Stomach smooth muscle (tissue), 2 donors: Measurements from ENCODE around the gene GLIPR1.
A peak's percentile ranks its signal among the peaks of the same experiment; 100 is the strongest.
"Not testable (repeated sequence)": the region's sequence is repeated elsewhere in the genome, so short reads cannot be mapped to it uniquely, and the experiment has no call there.

Source experiments
- H3K27ac ChIP-seq: one replicate; pipeline ENCODE4 v1.7.0; 2013; ENCODE audit warnings: mild to moderate bottlenecking, low read length, inconsistent platforms
- H3K27me3 ChIP-seq, 2 donors: one replicate each; pipeline ENCODE4 v1.7.0; 2013; ENCODE audit warnings: low read length in 2 of 2; ENCODE audit not compliant: insufficient read depth in 2 of 2, control insufficient read depth in 1 of 2
- H3K36me3 ChIP-seq, 2 donors: one replicate each; pipeline ENCODE4 v1.7.0; 2013; ENCODE audit warnings: low read length in 2 of 2; ENCODE audit not compliant: control insufficient read depth in 2 of 2, insufficient read depth in 2 of 2
- H3K4me1 ChIP-seq: one replicate; pipeline ENCODE4 v1.7.0; 2013; ENCODE audit warnings: low read length; ENCODE audit not compliant: control insufficient read depth, insufficient read depth
- H3K4me3 ChIP-seq, 2 donors: one replicate each; pipeline ENCODE4 v1.7.0; 2013; ENCODE audit warnings: low read length in 2 of 2
- H3K9ac ChIP-seq, 2 donors: one replicate each; pipeline ENCODE4 v1.7.0; 2013; ENCODE audit warnings: low read length in 2 of 2, mild to moderate bottlenecking in 1 of 2
- H3K9me3 ChIP-seq, 2 donors: one replicate each; pipeline ENCODE4 v1.7.0; 2013; ENCODE audit warnings: low read length in 2 of 2; ENCODE audit not compliant: control insufficient read depth in 2 of 2
- donor health status: healthy.
- donor health status: Pancreatic carcinoma.

GLIPR1 gene

DNA sequence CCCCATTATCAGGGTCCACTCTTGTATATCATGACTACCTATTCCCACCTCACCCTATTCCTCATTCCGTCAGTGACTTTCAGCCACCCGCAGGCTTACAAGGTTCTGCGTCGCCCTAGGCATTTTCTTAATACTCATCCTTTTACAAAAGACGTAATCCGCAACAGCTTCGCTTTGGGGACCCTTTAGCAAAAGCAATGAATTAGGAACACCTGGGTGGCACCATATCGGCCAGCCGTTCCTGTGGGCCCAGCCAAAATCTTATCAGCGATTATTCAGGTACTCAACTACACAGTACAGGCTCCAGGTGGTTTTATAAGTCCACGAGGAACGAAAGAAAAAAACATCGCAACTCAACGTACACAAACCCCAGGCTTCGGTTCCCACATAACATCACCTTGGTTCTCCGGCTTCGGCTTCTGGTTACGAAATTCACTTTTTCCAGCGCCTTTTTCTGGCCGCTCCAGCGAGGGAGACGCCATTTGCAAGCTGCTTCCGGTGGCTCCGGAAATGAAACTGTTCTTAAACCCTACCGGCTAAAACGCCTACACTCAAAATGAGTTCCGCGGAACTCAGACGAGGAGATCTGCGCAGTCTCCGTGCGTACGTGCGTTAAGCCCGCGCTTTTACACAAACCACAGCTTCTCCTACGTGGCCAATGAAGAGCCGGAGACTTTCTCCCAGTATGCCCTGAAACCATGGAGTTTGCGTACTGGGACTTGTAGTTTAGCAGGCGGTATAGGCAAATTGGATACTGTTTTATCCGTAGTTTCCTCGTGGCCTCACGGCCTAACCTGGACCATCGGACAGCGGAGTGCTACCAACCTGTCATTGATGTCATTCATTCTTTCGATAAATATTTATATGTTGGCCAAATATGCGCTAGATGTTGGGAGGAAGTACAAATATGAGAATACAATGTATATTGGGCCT, 30.8 kb downstream of the GLIPR1 start, which contains the start of gene KRR1:
KRR1 (minus strand) TSS at position 494 of the 933 bp plus-strand sequence; CDS start at position 482, 12 bp downstream.
- H3K9ac ChIP-seq = peak within 1 kb of the TSS; percentile 91 to 94
- peaks cover 11% of the 10 kb centered on the region for H3K4me1 ChIP-seq
- no peaks in the 10 kb centered on the region for H3K9me3 ChIP-seq
- H3K27me3 ChIP-seq = no peaks in the 10 kb centered on the region
- H3K27ac ChIP-seq = peak within 1 kb of the TSS; percentile 72
- H3K36me3 ChIP-seq = peaks cover 2 to 3% of the 10 kb centered on the region in 2 donors
- H3K4me3 ChIP-seq = peak within 1 kb of the TSS; percentile 96 to 100

DNA sequence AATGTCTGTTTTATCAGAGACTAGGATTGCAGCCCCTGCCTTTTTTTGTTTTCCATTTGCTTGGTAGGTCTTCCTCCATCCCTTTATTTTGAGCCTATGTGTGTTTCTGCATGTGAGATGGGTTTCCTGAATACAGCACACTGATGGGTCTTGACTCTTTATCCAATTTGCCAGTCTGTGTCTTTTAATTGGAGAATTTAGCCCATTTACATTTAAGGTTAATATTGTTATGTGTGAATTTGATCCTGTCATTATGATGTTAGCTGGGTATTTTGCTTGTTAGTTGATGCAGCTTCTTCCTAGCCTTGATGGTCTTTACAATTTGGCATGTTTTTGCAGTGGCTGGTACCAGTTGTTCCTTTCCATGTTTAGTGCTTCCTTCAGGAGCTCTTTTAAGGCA, 40.7 kb downstream of the GLIPR1 start:
- H3K27ac ChIP-seq, H3K4me1 ChIP-seq, H3K9ac ChIP-seq, H3K36me3 ChIP-seq, H3K27me3 ChIP-seq, H3K4me3 ChIP-seq, H3K9me3 ChIP-seq: not testable (repeated sequence)

DNA sequence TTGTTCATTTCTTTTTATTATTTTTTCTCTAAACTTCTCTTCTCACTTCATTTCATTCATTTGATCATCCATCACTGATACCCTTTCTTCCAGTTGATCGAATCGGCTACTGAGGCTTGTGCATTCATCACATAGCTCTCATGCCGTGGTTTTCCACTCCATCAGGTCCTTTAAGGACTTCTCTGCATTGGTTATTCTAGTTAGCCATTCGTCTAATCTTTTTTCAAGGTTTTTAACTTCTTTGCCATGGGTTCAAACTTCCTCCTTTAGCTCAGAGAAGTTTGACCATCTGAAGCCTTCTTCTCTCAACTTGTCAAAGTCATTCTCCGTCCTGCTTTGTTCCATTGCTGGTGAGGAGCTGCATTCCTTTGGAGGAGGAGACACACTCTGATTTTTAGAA, 41.6 kb downstream of the GLIPR1 start:
- not testable (repeated sequence) for H3K9me3 ChIP-seq, H3K9ac ChIP-seq, H3K4me1 ChIP-seq, H3K36me3 ChIP-seq, H3K4me3 ChIP-seq, H3K27me3 ChIP-seq, H3K27ac ChIP-seq

DNA sequence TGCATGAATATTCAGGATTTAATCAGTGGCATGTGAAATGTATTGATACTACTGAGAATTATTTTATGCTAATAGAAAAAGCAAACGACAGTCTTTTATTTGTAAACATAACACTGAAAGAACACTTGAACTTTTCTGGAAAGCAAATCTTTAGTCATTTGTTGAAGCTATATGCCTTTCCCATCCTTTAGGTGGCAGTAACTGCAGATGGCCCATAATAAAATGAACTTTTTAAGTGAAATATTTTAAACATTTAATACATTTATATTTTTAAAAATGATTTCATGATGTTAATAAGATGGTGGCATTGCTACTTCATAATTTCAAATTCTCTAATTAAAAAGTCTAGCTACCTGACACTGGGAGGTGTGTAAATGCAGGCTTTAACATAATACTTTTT, 44.7 kb downstream of the GLIPR1 start:
- no peaks in the 10 kb centered on the region for H3K36me3 ChIP-seq
- H3K27me3 ChIP-seq = no peaks in the 10 kb centered on the region
- no peak overlapping the region for H3K9ac ChIP-seq
- H3K4me1 ChIP-seq = no peaks in the 10 kb centered on the region
- H3K9me3 ChIP-seq = no peaks in the 10 kb centered on the region
- no peak overlapping the region for H3K4me3 ChIP-seq
- H3K27ac ChIP-seq = no peak overlapping the region

DNA sequence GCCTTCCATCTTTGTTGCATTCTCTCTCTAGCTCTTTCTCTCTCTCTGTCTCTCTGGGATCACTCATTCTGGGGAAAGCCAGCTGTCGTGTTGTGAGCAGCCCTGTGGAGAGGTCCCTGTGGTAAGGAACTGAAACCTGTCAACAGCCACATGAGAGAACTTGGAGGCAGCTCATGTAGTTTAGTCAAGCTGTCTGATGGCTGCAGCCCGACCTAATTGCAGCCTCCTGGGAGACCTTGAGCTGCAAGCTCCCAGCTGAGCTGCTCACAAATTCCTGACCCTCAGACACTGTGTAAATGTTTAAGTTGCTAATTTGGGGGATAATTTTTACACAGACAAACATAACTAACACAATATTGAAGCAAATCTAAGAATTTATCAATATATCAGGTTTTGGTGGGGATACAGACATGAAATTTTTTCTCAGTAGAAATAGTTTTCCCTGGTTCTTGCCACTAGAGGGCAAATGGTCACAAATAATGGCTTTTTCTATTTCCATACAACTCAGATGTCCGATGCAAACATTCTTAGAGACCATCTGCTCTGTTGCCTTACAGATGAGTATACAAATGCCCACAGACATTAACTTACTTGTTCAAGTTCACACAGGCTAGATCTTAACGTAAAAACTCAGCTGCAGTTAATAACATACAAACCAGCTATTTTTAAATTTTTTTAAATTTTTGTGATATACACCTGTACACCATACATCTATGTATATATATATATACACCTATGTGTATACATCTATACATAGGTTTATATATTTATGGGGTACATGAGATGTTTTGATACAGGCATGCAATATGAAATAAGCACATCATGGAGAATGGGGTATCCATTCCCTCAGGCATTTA, 46.3 kb downstream of the GLIPR1 start:
- no peaks in the 10 kb centered on the region for H3K4me1 ChIP-seq
- H3K9ac ChIP-seq = no peak overlapping the region
- no peak overlapping the region for H3K27ac ChIP-seq
- no peaks in the 10 kb centered on the region for H3K27me3 ChIP-seq
- no peaks in the 10 kb centered on the region for H3K36me3 ChIP-seq
- no peaks in the 10 kb centered on the region for H3K9me3 ChIP-seq
- H3K4me3 ChIP-seq = no peak overlapping the region

DNA sequence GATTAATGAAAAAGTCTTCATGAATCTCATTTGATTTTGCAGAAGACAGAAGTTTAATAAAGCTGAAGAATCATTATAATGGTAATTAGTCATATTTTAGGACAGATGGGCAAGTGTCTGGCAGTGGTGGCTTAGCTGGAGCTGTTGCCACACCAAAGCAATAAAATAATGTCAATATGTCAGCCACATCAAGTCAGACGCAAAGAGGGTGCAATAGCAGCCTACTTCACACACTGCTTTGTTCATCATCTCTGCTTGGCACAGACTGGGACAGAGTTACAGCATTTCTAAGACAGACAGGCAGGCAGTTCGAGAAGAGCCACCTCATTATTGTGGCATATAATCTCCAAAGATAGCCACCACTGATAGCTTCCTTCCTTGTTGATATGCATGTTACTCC, 47.7 kb downstream of the GLIPR1 start:
- no peak overlapping the region for H3K9ac ChIP-seq

DNA sequence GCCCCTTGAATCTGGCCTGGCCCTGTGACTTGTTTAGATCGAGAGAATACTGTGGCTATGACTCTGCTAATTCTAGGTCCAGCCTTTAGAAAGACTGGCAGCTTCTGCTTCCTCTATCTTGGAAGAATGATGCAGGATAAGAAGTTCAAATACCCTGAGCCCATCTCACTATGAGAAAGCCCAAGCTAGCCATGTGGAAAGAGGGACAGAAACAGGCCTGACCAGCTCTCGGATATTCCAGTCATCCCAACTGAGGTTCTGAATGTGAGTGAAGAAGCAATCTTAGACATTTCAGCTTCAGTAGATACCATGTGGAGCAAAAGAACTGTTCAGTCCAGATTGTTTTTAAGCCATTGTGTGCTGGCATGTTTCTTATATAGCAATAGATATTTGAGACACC, 48.1 kb downstream of the GLIPR1 start:
- Histone ChIP-seq H3K9me3 (no peaks in the 10 kb centered on the region), H3K27me3 (no peaks in the 10 kb centered on the region), H3K4me3 (no peak overlapping the region), H3K9ac (no peak overlapping the region), H3K4me1 (no peaks in the 10 kb centered on the region), H3K27ac (no peak overlapping the region), H3K36me3 (no peaks in the 10 kb centered on the region)

More for the DNA sequence above, 47.7 kb downstream of the GLIPR1 start:
- Histone ChIP-seq H3K27ac (no peak overlapping the region), H3K27me3 (no peaks in the 10 kb centered on the region), H3K36me3 (no peaks in the 10 kb centered on the region), H3K4me1 (no peaks in the 10 kb centered on the region), H3K9me3 (no peaks in the 10 kb centered on the region), H3K4me3 (no peak overlapping the region)

DNA sequence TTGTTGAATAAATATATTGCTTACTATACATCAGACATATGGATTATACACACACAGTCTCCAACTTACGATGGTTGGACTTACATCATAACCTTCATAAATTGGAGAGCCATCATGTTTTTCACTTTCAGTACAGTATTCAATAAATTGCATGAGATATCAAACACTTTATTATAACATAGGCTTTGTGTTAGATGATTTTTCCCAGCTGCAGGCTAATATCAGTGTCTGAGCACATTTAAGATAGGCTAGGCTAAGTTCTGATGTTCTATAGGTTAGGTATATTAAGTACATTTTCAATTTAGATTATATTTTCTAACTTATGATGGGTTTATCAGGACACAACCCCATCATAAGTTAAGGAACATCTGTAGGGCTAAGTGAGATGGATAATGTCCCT, 48.8 kb downstream of the GLIPR1 start:
- no peaks in the 10 kb centered on the region for H3K27me3 ChIP-seq
- H3K27ac ChIP-seq = no peak overlapping the region
- H3K4me3 ChIP-seq = no peak overlapping the region
- H3K9ac ChIP-seq = no peak overlapping the region
- no peaks in the 10 kb centered on the region for H3K9me3 ChIP-seq
- no peaks in the 10 kb centered on the region for H3K4me1 ChIP-seq
- no peaks in the 10 kb centered on the region for H3K36me3 ChIP-seq

DNA sequence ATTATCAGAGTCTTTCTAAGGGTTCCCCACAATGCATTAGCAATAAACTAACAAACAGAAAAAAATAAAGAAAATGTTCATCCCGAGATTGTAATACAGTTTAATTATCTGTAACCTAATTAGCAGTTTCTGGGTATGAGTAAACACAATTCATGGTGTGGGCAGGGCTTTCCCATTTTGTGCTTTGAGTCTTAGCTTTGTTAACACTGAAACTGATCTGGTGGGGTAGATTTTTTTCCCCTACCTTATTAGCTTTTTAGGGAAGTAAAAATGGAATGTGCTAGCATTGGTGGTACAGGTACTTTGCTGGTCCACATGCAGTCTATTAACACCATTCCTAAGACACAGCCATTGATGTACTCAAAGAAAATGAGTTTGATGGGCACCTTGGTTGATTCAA, 49.3 kb downstream of the GLIPR1 start:
- H3K27ac ChIP-seq = no peak overlapping the region
- no peaks in the 10 kb centered on the region for H3K27me3 ChIP-seq
- H3K36me3 ChIP-seq = no peaks in the 10 kb centered on the region
- no peaks in the 10 kb centered on the region for H3K9me3 ChIP-seq
- H3K4me3 ChIP-seq = no peak overlapping the region
- no peak overlapping the region for H3K9ac ChIP-seq
- H3K4me1 ChIP-seq = no peaks in the 10 kb centered on the region

DNA sequence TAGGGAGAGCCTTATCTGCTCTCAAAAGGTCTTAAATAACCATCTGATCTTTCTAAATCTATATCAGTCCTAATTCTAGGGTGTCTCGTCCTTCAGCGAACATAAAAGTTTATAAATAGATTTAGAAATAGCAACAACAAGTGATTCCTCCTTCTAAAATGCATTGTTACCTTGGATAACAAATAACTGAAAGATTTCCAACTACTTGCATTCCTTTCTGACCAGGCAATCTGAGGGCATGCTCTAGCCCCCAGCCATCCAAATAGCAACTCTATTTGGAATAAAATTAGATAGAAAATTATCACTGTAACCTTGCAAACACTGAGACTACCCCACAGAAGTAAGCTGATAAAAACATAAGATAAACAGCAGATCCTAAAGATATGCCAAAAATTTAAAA, 52.7 kb downstream of the GLIPR1 start:
- Histone ChIP-seq H3K36me3 (no peaks in the 10 kb centered on the region), H3K4me3 (no peak overlapping the region), H3K27ac (no peak overlapping the region), H3K9ac (no peak overlapping the region), H3K27me3 (no peaks in the 10 kb centered on the region), H3K4me1 (no peaks in the 10 kb centered on the region), H3K9me3 (no peaks in the 10 kb centered on the region)
